ENCODE data around the gene STK32B. TPM values are rescaled to one million over a fixed set of nuclear protein-coding genes. Genes with fewer than 3 reads are reported as not detected.

Gene STK32B
- total and polyA plus RNA-seq, 8 donors = 0.55 to 6.6 (median 1.6) TPM

DNA sequence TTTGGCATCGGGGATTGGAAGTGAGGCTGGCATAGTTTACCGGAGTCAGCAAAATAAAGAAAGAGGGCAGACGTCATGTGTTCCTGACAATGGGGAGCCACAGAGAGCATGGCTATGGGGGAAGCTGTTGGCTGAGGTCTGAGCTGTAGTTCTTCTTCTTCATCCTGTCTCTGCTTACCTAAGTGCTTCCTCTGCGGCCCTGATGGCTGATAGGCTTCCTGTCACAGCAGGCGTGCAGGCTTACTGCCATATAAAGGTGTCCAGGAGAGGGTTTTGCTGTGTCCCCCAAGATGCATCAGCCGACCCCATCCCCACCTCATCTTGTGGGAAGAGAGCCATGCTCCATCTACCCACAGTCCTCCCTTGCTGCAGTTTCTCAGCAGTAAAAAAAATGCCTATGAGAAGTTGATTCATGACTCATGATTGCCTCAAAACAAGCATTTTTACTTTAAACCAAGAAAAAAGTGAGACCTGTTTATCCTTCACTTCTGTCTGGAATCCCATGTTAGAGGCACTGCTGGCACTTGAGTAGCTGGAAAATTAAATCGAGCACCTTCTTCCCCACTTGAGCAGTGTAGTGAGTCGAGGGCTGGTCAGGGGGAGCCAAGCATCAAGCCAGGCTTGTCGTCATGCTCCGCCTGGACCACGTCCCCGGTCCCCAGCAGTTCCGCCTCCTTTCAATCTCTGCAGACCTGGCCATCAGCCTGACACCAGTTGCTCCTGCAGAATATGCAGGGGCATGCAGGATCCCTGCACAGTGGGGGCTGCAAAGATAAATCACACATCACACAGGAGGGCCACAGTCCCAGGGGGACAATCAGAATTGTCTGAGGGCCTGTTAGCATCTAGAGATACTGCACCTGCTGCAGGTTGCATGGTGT, 419.3 kb downstream of the STK32B start:
- no peaks in the 10 kb centered on the region for H3K36me3 ChIP-seq
- H3K27me3 ChIP-seq = no peaks in the 10 kb centered on the region
- no peak for FAIRE-seq
- no peak overlapping the region for H3K27ac ChIP-seq
- no peak for ATAC-seq
- intact Hi-C loops (cut with DNase I) = no loop called here
- no peak overlapping the region for H3K4me3 ChIP-seq
- TF ChIP-seq, protein P1, sequence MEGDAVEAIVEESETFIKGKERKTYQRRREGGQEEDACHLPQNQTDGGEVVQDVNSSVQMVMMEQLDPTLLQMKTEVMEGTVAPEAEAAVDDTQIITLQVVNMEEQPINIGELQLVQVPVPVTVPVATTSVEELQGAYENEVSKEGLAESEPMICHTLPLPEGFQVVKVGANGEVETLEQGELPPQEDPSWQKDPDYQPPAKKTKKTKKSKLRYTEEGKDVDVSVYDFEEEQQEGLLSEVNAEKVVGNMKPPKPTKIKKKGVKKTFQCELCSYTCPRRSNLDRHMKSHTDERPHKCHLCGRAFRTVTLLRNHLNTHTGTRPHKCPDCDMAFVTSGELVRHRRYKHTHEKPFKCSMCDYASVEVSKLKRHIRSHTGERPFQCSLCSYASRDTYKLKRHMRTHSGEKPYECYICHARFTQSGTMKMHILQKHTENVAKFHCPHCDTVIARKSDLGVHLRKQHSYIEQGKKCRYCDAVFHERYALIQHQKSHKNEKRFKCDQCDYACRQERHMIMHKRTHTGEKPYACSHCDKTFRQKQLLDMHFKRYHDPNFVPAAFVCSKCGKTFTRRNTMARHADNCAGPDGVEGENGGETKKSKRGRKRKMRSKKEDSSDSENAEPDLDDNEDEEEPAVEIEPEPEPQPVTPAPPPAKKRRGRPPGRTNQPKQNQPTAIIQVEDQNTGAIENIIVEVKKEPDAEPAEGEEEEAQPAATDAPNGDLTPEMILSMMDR (IDR thresholded peaks at IDR 0.05) = no peak
- DNase-seq = no peak
- H3K4me1 ChIP-seq = no peaks in the 10 kb centered on the region
- no peaks in the 10 kb centered on the region for H3K9me3 ChIP-seq
- 63 to 70% methylated on average over 13 of the region's 13 CpGs for WGBS, 2 donors

DNA sequence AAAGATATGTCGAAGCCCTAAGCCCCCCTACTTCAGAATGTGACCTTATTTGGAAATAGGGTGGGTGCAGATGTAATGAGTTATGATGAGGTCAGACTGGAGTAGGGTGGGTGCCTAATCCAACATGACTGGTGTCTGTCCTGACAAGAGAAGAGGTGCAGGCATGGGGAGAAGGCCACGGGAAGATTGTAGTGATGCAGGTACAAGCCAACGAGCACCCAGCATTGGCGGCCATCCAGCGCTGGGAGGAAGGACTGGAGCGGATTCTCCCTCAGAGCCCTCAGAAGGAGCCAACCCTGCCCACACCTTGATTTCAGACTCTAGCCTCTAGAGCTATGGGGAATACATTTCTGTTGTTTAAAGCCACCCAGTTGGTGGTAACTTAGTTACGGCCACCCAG, 419.9 kb downstream of the STK32B start:
- Histone ChIP-seq H3K27me3 (no peaks in the 10 kb centered on the region), H3K4me1 (no peaks in the 10 kb centered on the region), H3K9me3 (no peaks in the 10 kb centered on the region), H3K27ac (no peak overlapping the region), H3K4me3 (no peak overlapping the region), H3K36me3 (no peaks in the 10 kb centered on the region)
- TF ChIP-seq, protein P1 (IDR thresholded peaks at IDR 0.05) = no peak
- FAIRE-seq (no peak), DNase-seq (no peak), ATAC-seq (no peak)
- WGBS, 2 donors = 57 to 60% methylated on average over 7 of the region's 7 CpGs
- intact Hi-C loops (cut with DNase I) = no loop called here

DNA sequence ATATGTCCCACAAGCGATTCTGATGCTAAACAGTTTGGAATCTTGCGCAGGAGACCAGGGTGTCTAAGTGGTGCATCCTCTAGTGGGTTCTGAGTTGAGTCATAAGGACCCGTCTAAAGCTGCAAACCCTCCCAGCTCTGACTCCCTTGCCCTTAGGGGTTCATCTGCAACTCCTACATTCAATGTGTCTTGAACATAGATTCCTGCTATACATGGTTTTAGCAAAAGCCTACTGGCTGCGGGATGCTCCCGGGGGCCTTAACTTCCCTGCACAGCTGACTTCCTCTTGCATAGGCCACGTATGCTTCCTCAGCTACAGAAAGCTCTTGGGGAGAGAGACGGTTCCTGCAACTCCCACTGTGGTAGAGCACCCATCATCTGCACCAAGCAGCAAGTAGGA, 420.4 kb downstream of the STK32B start:
- H3K4me1 ChIP-seq = no peaks in the 10 kb centered on the region
- no peaks in the 10 kb centered on the region for H3K27me3 ChIP-seq
- 72 to 86% methylated on average over 7 of the region's 7 CpGs for WGBS, 2 donors
- no peaks in the 10 kb centered on the region for H3K36me3 ChIP-seq
- no peaks in the 10 kb centered on the region for H3K9me3 ChIP-seq
- H3K27ac ChIP-seq = no peak overlapping the region
- intact Hi-C loops (cut with DNase I) = no loop called here
- DNase-seq = no peak
- no peak for FAIRE-seq
- TF ChIP-seq, protein P1 (IDR thresholded peaks at IDR 0.05) = no peak
- no peak overlapping the region for H3K4me3 ChIP-seq
- no peak for ATAC-seq

DNA sequence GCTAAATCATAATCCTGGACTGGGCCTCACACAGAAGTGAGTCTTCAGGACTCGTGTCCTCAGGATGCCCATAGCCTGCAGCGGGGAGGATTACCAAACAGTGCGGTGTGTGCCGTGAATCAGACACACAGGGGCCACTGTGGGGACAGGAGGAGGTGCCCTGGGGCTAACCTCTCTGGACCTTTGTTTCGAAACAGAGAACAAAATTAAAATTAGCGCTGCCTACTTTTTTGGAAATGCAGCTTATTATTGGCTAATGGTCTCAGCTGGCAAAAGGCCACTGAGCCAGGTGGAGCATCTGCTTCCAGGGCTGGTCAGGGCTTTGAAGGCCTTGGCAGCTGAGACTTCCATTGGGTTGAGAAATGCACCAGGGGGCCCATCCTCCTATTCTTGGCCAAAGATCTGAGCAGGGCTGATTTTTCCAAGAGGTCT, 420.9 kb downstream of the STK32B start:
- intact Hi-C loops (cut with DNase I) = no loop called here
- Histone ChIP-seq H3K27me3 (no peaks in the 10 kb centered on the region), H3K4me1 (no peaks in the 10 kb centered on the region), H3K27ac (no peak overlapping the region), H3K36me3 (no peaks in the 10 kb centered on the region), H3K9me3 (no peaks in the 10 kb centered on the region), H3K4me3 (no peak overlapping the region)
- TF ChIP-seq, protein P1 (IDR thresholded peaks at IDR 0.05) = no peak
- DNase-seq (no peak), FAIRE-seq (no peak), ATAC-seq (no peak)
- WGBS, 2 donors = 81 to 91% methylated on average over 6 of the region's 6 CpGs

DNA sequence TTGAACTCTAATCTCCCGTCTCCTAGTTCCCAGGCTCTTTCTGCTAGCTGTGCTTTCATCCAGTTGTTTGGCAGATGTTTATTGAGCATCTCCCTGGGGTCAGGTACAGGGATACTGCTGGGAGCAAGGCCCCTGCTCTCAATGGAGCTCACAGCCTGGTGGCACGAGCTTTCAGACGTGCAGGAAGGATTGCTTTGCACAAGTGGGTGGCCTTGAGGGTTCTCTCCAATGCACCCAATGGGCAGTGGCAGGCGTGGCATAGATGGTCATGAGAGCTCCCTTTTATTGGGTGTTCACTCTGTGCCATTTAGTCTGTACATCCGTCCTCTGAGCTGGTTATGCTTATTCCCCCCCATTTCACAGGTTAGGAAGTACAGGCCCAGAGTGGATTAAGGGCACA, 421.8 kb downstream of the STK32B start:
- Histone ChIP-seq H3K9me3 (no peaks in the 10 kb centered on the region), H3K4me1 (no peaks in the 10 kb centered on the region), H3K4me3 (no peak overlapping the region), H3K27ac (no peak overlapping the region), H3K27me3 (no peaks in the 10 kb centered on the region), H3K36me3 (no peaks in the 10 kb centered on the region)
- TF ChIP-seq, protein P1 (IDR thresholded peaks at IDR 0.05) = no peak
- DNase-seq (no peak), FAIRE-seq (no peak), ATAC-seq (no peak)
- intact Hi-C loops (cut with DNase I) = no loop called here
- WGBS, 2 donors = 65 to 71% methylated on average over 5 of the region's 5 CpGs
